ENCODE data around the gene NFIC. TPM values are rescaled to one million over a fixed set of nuclear protein-coding genes. Genes with fewer than 3 reads are reported as not detected.

NFIC gene
- total RNA-seq, 1 experiment from 2014 or later, result 75.6 TPM

GRCh38 chr19:3458229-3459088 is 92.1 kb downstream of the NFIC start:
- Histone ChIP-seq H3F3A (ENCODE audit: insufficient read depth, low read depth) (no peaks in the 10 kb centered on the region), H2AFZ (no peak overlapping the region), H3K9me2 (ENCODE audit: insufficient read depth) (no peaks in the 10 kb centered on the region), H3K79me2 (ENCODE audit: low read depth) (no peaks in the 10 kb centered on the region), H3K27ac (no peak overlapping the region), H3K4me2 (no peak overlapping the region), H3K4me3 (no peak overlapping the region), H3K36me3 (ENCODE audit: low read depth) (no peaks in the 10 kb centered on the region), H3K27me3 (ENCODE audit: insufficient read depth, low read depth) (no peaks in the 10 kb centered on the region), H3K4me1 (replicated peaks; ENCODE audit: insufficient read depth) (no peaks in the 10 kb centered on the region), H3K9me3 (ENCODE audit: insufficient read depth, low read depth) (no peaks in the 10 kb centered on the region), H4K20me1 (ENCODE audit: insufficient read depth) (no peaks in the 10 kb centered on the region)
- no TSS peak for BruUV-seq (replicated peaks)
- POLR2A ChIA-PET (ENCODE audit: unreplicated experiment), result no interaction called here
- no peak for DNase-seq
- CTCF ChIA-PET, result no interaction called here
- intact Hi-C loops (cut with micrococcal nuclease; ENCODE audit: unreplicated experiment), result no loop called here
- no peak for TF ChIP-seq EZH2 (IDR thresholded peaks at IDR 0.05; ENCODE audit: low read depth)
- no peak for TF ChIP-seq CTCF (conservative IDR thresholded peaks at IDR 0.05)

DNA sequence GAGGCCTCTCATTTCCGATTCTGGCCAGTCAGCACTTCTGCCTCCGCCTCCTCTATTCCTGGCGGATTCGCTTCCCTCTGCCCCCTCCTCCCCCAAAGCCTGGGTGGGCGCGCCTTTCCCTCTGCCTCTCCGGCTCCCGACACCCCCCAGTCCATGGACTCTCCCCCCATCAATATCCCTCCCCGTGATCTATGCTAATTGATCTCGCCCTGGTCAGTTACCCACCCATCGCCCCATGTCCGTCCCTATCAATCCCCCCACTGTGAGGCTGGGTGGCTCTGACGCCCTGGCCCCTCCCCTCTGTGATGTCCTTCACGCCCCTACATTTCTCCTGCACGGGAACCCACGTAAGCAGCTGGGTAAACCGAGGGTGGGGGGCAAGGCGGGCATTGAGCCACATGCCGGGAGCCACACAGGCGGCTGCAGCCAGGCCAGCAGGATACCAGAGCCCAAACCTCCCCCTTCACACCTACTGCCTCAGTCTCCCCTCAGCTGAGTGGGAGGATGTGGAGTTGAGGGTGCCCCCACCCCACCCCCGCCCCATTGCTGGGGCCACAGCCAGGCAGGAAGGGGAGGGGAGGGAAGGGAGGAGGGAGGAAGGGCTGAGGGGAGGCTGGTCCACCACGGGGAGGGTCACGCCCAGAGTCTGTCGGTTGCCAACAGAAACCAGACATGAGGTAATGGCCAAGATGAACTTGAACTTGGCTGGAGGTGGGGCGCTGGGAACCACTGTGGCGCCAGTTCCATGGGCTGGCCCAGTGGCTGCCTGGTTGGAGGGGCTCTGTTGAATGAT is 92.9 kb downstream of the NFIC start:
- no TSS peak for BruUV-seq (replicated peaks)
- POLR2A ChIA-PET (ENCODE audit: unreplicated experiment), result no interaction called here
- Histone ChIP-seq H3K4me1 (replicated peaks; ENCODE audit: insufficient read depth) (no peaks in the 10 kb centered on the region), H3K9me3 (ENCODE audit: insufficient read depth, low read depth) (no peaks in the 10 kb centered on the region), H4K20me1 (ENCODE audit: insufficient read depth) (no peaks in the 10 kb centered on the region), H3K4me3 (no peak overlapping the region), H3K27ac (no peak overlapping the region), H3K79me2 (ENCODE audit: low read depth) (no peaks in the 10 kb centered on the region), H3K4me2 (no peak overlapping the region), H3K36me3 (ENCODE audit: low read depth) (no peaks in the 10 kb centered on the region), H3F3A (ENCODE audit: insufficient read depth, low read depth) (no peaks in the 10 kb centered on the region), H3K9me2 (ENCODE audit: insufficient read depth) (no peaks in the 10 kb centered on the region), H3K27me3 (ENCODE audit: insufficient read depth, low read depth) (no peaks in the 10 kb centered on the region), H2AFZ (no peak overlapping the region)
- intact Hi-C loops (cut with micrococcal nuclease; ENCODE audit: unreplicated experiment), result no loop called here
- no peak for TF ChIP-seq CTCF (conservative IDR thresholded peaks at IDR 0.05)
- no peak for TF ChIP-seq EZH2 (IDR thresholded peaks at IDR 0.05; ENCODE audit: low read depth)
- CTCF ChIA-PET, result no interaction called here
- no peak for DNase-seq

DNA sequence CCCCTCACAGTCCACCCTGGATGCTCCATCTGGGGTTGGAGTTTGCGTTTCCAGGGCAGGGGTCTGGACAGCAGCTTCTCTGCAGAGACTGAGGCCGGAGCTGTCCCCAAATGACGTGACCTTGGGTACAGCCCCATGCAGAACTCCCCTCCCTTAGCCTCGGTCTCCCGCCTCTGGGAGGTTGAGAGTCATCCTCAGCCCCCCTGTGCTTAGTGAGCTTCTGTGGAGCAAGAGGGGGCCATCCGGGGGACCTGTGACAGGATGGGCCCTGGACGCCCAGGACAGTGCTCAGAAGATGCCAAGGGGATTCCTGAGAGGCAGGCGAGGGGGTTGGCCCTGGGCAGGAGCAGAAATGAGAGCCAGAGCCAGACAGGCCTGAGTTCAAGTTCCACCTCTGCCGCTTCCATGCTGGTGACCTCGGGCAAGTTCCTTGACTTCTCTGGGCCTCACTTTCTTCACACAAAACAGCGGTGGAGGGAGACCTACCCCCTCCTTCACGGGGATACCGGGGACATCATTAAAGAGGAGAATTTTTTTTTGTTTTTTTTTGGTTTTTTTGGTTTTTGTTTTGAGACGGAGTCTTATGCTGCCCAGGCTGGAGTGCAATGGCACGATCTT is 93.7 kb downstream of the NFIC start:
- Histone ChIP-seq H3K4me3 (no peak overlapping the region), H3F3A (ENCODE audit: insufficient read depth, low read depth) (no peaks in the 10 kb centered on the region), H3K4me2 (no peak overlapping the region), H3K27me3 (ENCODE audit: insufficient read depth, low read depth) (no peaks in the 10 kb centered on the region), H3K4me1 (replicated peaks; ENCODE audit: insufficient read depth) (no peaks in the 10 kb centered on the region), H4K20me1 (ENCODE audit: insufficient read depth) (no peaks in the 10 kb centered on the region), H3K9me3 (ENCODE audit: insufficient read depth, low read depth) (no peaks in the 10 kb centered on the region), H3K36me3 (ENCODE audit: low read depth) (no peaks in the 10 kb centered on the region), H3K9me2 (ENCODE audit: insufficient read depth) (no peaks in the 10 kb centered on the region), H2AFZ (no peak overlapping the region), H3K79me2 (ENCODE audit: low read depth) (no peaks in the 10 kb centered on the region), H3K27ac (no peak overlapping the region)
- no peak for DNase-seq
- no peak for TF ChIP-seq EZH2 (IDR thresholded peaks at IDR 0.05; ENCODE audit: low read depth)
- TF ChIP-seq CTCF (conservative IDR thresholded peaks at IDR 0.05), result no peak
- intact Hi-C loops (cut with micrococcal nuclease; ENCODE audit: unreplicated experiment), result no loop called here
- ChIA-PET CTCF (interaction anchor here (1.3 kb wide), 1 partner anchor 10 kb away, joined by 3 read pairs; no protein-coding TSS in a partner anchor), POLR2A (ENCODE audit: unreplicated experiment) (no interaction called here)
- BruUV-seq (replicated peaks), result no TSS peak
